CD4-positive, alpha-beta T cell treated with Interleukin-2 at 100 ng/mL for 4 hours (primary cell): ENCODE measurements around the gene ABTB2.

Experiments
- DNase-seq: peaks from one replicate; pipeline ENCODE4 v3.0.0-alpha.2; 2020; ENCODE audit warnings: low spot score

Gene ABTB2

GRCh38 chr11:34284811-34285481, 72.9 kb downstream of the ABTB2 start:
- no peak for DNase-seq

- DNase-seq = no peak
Measured at GRCh38 chr11:34284156-34284555, 73.7 kb downstream of the ABTB2 start.

- no peak for DNase-seq
Measured at GRCh38 chr11:34280945-34281872, 76.6 kb downstream of the ABTB2 start.

- DNase-seq = no peak
Measured at GRCh38 chr11:34278693-34279297, 79.0 kb downstream of the ABTB2 start.

- no peak for DNase-seq
Measured at GRCh38 chr11:34278175-34278574, 79.6 kb downstream of the ABTB2 start.

GRCh38 chr11:34277171-34277570, 80.6 kb downstream of the ABTB2 start:
- DNase-seq = no peak

GRCh38 chr11:34276352-34276864, 81.4 kb downstream of the ABTB2 start:
- DNase-seq = no peak

- DNase-seq = no peak
Measured at GRCh38 chr11:34275486-34275885, 82.3 kb downstream of the ABTB2 start.

- no peak for DNase-seq
Measured at GRCh38 chr11:34274712-34275398, 83.0 kb downstream of the ABTB2 start.

- no peak for DNase-seq
Measured at GRCh38 chr11:34273099-34273498, 84.7 kb downstream of the ABTB2 start.

GRCh38 chr11:34271727-34272126, 86.1 kb downstream of the ABTB2 start:
- DNase-seq = no peak

- DNase-seq = no peak
Measured at GRCh38 chr11:34270711-34271110, 87.1 kb downstream of the ABTB2 start.

GRCh38 chr11:34269694-34270245, 88.0 kb downstream of the ABTB2 start:
- no peak for DNase-seq

- DNase-seq = no peak
Measured at GRCh38 chr11:34268906-34269430, 88.8 kb downstream of the ABTB2 start.

- DNase-seq = no peak
Measured at GRCh38 chr11:34267417-34267816, 90.4 kb downstream of the ABTB2 start.

- no peak for DNase-seq
Measured at GRCh38 chr11:34267013-34267412, 90.8 kb downstream of the ABTB2 start.

- DNase-seq = no peak
Measured at GRCh38 chr11:34266090-34266912, 91.5 kb downstream of the ABTB2 start.

GRCh38 chr11:34264303-34265110, 93.3 kb downstream of the ABTB2 start:
- no peak for DNase-seq

- DNase-seq = no peak
Measured at GRCh38 chr11:34263441-34264091, 94.2 kb downstream of the ABTB2 start.
